IMR-90 (cell line): ENCODE measurements around the gene OPN1SW. TPM values are rescaled to one million over a fixed set of nuclear protein-coding genes. Genes with fewer than 3 reads are reported as not detected.

ENCODE experiments used
- ATAC-seq: fragments of 200-7000 bp; cut with Tn5 transposase; 2 replicates; pipeline ENCODE4 v1.9.1; 2020; ENCODE audit warnings: low read depth, mild to moderate bottlenecking, moderate library complexity
- BruUV-seq: library from RNA; stranded (reverse); fragments of 400-500 nt; replicated peaks from 2 replicates; lab custom pipeline; 2021; lab: Mats Ljungman, UMichigan
- CTCF ChIA-PET: fragments of 300-600 bp; formaldehyde crosslinking; extraction: SDS; loops from one replicate; lab custom pipeline; 2021; ENCODE audit warnings: antibody characterized with exemption; lab: Yijun Ruan, JAX
- POLR2A ChIA-PET: fragments of 300-600 bp; sonication (Branson Sonifier 250); formaldehyde crosslinking; loops from one replicate; lab custom pipeline; 2022; ENCODE audit warnings: antibody characterized with exemption; ENCODE audit not compliant: unreplicated experiment; lab: Charles Lee
- DNase-seq: peaks from one replicate; pipeline ENCODE4 v3.0.0; 2013
- H2AFZ ChIP-seq: replicated peaks from 2 replicates; pipeline ENCODE3; 2013; ENCODE audit warnings: low read length, mild to moderate bottlenecking; ENCODE audit not compliant: poor library complexity
- H2AK5ac ChIP-seq: 2 replicates; pipeline ENCODE4 v1.6.1; 2013; ENCODE audit warnings: low read depth, low read length, inconsistent platforms
- H2AK9ac ChIP-seq: replicated peaks from 2 replicates; pipeline ENCODE3; 2013; ENCODE audit warnings: mild to moderate bottlenecking, low read depth, low read length, moderate library complexity; ENCODE audit not compliant: poor library complexity
- H2BK120ac ChIP-seq: 2 replicates; pipeline ENCODE4 v1.6.1; 2013; ENCODE audit warnings: low read depth, low read length, inconsistent platforms
- H2BK15ac ChIP-seq: 3 replicates; pipeline ENCODE4 v1.6.1; 2013; ENCODE audit warnings: low read depth, low read length, inconsistent platforms
- H2BK20ac ChIP-seq: 2 replicates; pipeline ENCODE4 v1.6.1; 2013; ENCODE audit warnings: low read depth, mild to moderate bottlenecking, inconsistent platforms, low read length, moderate library complexity
- H2BK5ac ChIP-seq: 2 replicates; pipeline ENCODE4 v1.6.1; 2013; ENCODE audit warnings: mild to moderate bottlenecking, low read depth, low read length, inconsistent platforms; ENCODE audit not compliant: poor library complexity, severe bottlenecking
- H3K14ac ChIP-seq: replicated peaks from 2 replicates; pipeline ENCODE4 v1.6.1; 2013; ENCODE audit warnings: low read depth, low read length, inconsistent platforms
- H3K18ac ChIP-seq: 2 replicates; pipeline ENCODE4 v1.6.1; 2013; ENCODE audit warnings: low read depth, low read length, control low read depth
- H3K23ac ChIP-seq: 2 replicates; pipeline ENCODE4 v1.6.1; 2013; ENCODE audit warnings: low read depth, low read length, inconsistent platforms
- H3K27ac ChIP-seq: 2 replicates; pipeline ENCODE4 v1.5.1; 2013; ENCODE audit warnings: mild to moderate bottlenecking, control low read depth, low read length; ENCODE audit not compliant: insufficient read depth
- H3K27me3 ChIP-seq: 2 replicates; pipeline ENCODE4 v1.6.1; 2013; ENCODE audit warnings: low read length; ENCODE audit not compliant: control insufficient read depth, insufficient read depth
- H3K36me3 ChIP-seq: 2 replicates; pipeline ENCODE4 v1.6.1; 2013; ENCODE audit warnings: low read length, mixed read lengths; ENCODE audit not compliant: control insufficient read depth, insufficient read depth
- H3K4ac ChIP-seq: 2 replicates; pipeline ENCODE4 v1.6.1; 2013; ENCODE audit warnings: low read depth, low read length, inconsistent platforms
- H3K4me1 ChIP-seq: 2 replicates; pipeline ENCODE4 v1.6.1; 2013; ENCODE audit warnings: low read length, mixed read lengths; ENCODE audit not compliant: control insufficient read depth, insufficient read depth
- H3K4me2 ChIP-seq: 2 replicates; pipeline ENCODE4 v1.6.1; 2013; ENCODE audit warnings: low read depth, mild to moderate bottlenecking, control low read depth, low read length, moderate library complexity
- H3K4me3 ChIP-seq: 2 replicates; pipeline ENCODE4 v1.5.1; 2013; ENCODE audit warnings: low read depth, mild to moderate bottlenecking, control low read depth, low read length, moderate library complexity; ENCODE audit not compliant: insufficient read depth
- H3K56ac ChIP-seq: 2 replicates; pipeline ENCODE4 v1.6.1; 2013; ENCODE audit warnings: low read length, inconsistent platforms; ENCODE audit not compliant: insufficient read depth; ENCODE audit errors: extremely low read depth
- H3K79me1 ChIP-seq, 2 experiments: 2 replicates each; pipeline ENCODE4 v1.6.1; 2013; ENCODE audit warnings: low read length in 2 of 2, inconsistent platforms in 1 of 2, low read depth in 1 of 2
- H3K9ac ChIP-seq: 2 replicates; pipeline ENCODE4 v1.6.1; 2013; ENCODE audit warnings: low read depth, low read length, control low read depth
- H3K9me1 ChIP-seq: 2 replicates; pipeline ENCODE4 v1.6.1; 2013; ENCODE audit warnings: low read length, inconsistent platforms; ENCODE audit not compliant: insufficient read depth
- H3K9me3 ChIP-seq: 2 replicates; pipeline ENCODE4 v1.6.1; 2013; ENCODE audit warnings: low read length; ENCODE audit not compliant: control insufficient read depth, insufficient read depth
- H4K20me1 ChIP-seq: 2 replicates; pipeline ENCODE4 v1.6.1; 2013; ENCODE audit warnings: low read length, inconsistent platforms; ENCODE audit not compliant: insufficient read depth
- H4K5ac ChIP-seq: 2 replicates; pipeline ENCODE4 v1.6.1; 2013; ENCODE audit warnings: mild to moderate bottlenecking, low read depth, low read length, control low read depth
- H4K8ac ChIP-seq, 2 experiments: 2 replicates each; pipeline ENCODE4 v1.6.1; 2013; ENCODE audit warnings: low read depth in 2 of 2, low read length in 2 of 2, control low read depth in 1 of 2, inconsistent platforms in 1 of 2
- H4K91ac ChIP-seq: 2 replicates; pipeline ENCODE4 v1.6.1; 2013; ENCODE audit warnings: low read depth, low read length, inconsistent platforms; ENCODE audit not compliant: insufficient read depth
- CEBPB ChIP-seq: IDR thresholded peaks from 2 replicates; pipeline ENCODE4 v1.6.1; 2012; ENCODE audit warnings: low read depth, low read length, improper control_type of control experiment
- FOS ChIP-seq: fragments of 150-350 bp; IDR thresholded peaks from 2 replicates; pipeline ENCODE4 v1.6.1; 2016; ENCODE audit warnings: low read depth, low read length
- RFX5 ChIP-seq: IDR thresholded peaks from 2 replicates; pipeline ENCODE4 v1.8.0; 2012; ENCODE audit warnings: low read depth, mild to moderate bottlenecking, low read length, moderate library complexity
- WGBS, 2 experiments: methylation state at CpG; one replicate each; pipeline versions ENCODE4 v1.1.5 to v1.1.7; 2013; ENCODE audit warnings: missing lambda C conversion rate in 2 of 2; ENCODE audit not compliant: insufficient read length in 1 of 2; ENCODE audit errors: extremely low coverage in 2 of 2; 5-methylcytosine and 5-hydroxymethylcytosine counted together
- dilution Hi-C: fragments of 300-500 bp; cut with HindIII; formaldehyde crosslinking; loops from one replicate; pipeline ENCODE4 v1.14.3; 2018; ENCODE audit warnings: low sequenced_read_pairs; ENCODE audit not compliant: unreplicated experiment
- in situ Hi-C: fragments of 300-500 bp; cut with MboI; formaldehyde crosslinking; loops from 3 replicates; pipeline ENCODE4 v1.14.3; 2019; ENCODE audit warnings: low sequenced_read_pairs, inconsistent platforms, mixed read lengths
- intact Hi-C: fragments of 100-400 bp; cut with micrococcal nuclease; formaldehyde crosslinking; loops from 2 replicates; pipeline ENCODE4 v1.10.0; 2022
- polyA plus RNA-seq, 3 experiments: library from polyadenylated mRNA; depleted of rRNA; stranded (reverse); fragments of >200 nt; gene quantifications; 2 replicates each; pipeline ENCODE4 v1.2.3, GENCODE V29; 2012; ENCODE audit warnings: low replicate concordance in 1 of 3
- total RNA-seq: library from RNA; depleted of rRNA; stranded (reverse); fragments of >200 nt; gene quantifications from 2 replicates; pipeline ENCODE4 v1.2.3, GENCODE V29; 2012

The OPN1SW gene
- total and polyA plus RNA-seq, 2 of the 4 experiments (the other 2 are of a cell fraction): not detected

DNA sequence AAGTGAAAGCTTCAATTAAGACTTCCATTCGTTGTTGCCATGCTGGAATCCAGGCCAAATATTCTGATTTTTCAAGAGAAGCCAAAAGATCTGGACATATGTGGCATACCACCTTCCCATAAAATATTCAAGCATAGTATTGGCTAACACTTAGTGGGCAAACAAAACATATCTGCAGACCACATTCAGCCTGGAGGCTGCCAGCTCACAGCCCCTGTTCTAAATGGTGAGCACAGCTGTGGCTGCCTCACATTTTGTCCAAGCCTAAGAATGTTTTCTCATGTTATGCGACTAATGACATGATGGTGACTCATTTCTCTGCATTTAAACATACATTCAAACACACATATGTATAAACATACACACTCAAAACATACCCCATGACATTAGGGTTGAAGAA is 47.0 kb downstream of the OPN1SW start:
- Histone ChIP-seq H2AK5ac (no peak overlapping the region), H3K36me3 (no peaks in the 10 kb centered on the region), H3K4me1 (no peaks in the 10 kb centered on the region; the same call in 1 of the 2 replicates), H3K27ac (no peak overlapping the region), H2BK20ac (no peak overlapping the region), H3K4me3 (peak overlapping the region; percentile 15; the same call in 1 of the 2 replicates), H3K9me1 (no peaks in the 10 kb centered on the region), H3K14ac (no peak overlapping the region), H3K4ac (no peak overlapping the region), H3K9ac (no peak overlapping the region), H3K56ac (no peak overlapping the region), H3K9me3 (no peaks in the 10 kb centered on the region), H2BK120ac (no peak overlapping the region), H3K23ac (no peak overlapping the region), H4K5ac (no peak overlapping the region), H2BK15ac (no peak overlapping the region), H4K8ac (no peak overlapping the region), H3K27me3 (peaks cover 27% of the 10 kb centered on the region), H4K91ac (no peak overlapping the region), H3K4me2 (peak overlapping the region; percentile 66), H2AK9ac (no peak overlapping the region), H2BK5ac (no peak overlapping the region), H4K20me1 (no peaks in the 10 kb centered on the region; the same call in 1 of the 2 replicates), H3K79me1 (no peaks in the 10 kb centered on the region), H3K18ac (no peak overlapping the region), H2AFZ (no peak overlapping the region)
- no CpG with 5 or more reads among the region's 2 CpGs for WGBS, 2 experiments
- DNase-seq (peak; percentile 72), ATAC-seq (peak; percentile 85)
- POLR2A ChIA-PET: interaction anchor here (1.0 kb wide), 1 partner anchor 10 kb away, joined by 3 read pairs; no protein-coding TSS in a partner anchor
- intact Hi-C loops (no loop called here), dilution Hi-C loops (no loop called here), in situ Hi-C loops (no loop called here)
- CTCF ChIA-PET: interaction anchor here (1.0 kb wide), 1 partner anchor 9 kb away, joined by 3 read pairs; no protein-coding TSS in a partner anchor
- no TSS peak for BruUV-seq
- TF ChIP-seq RFX5: no peak
- 0 out of 2 replicates have a peak, but pooled peaks have one; percentile 8 for TF ChIP-seq FOS
- TF ChIP-seq CEBPB: peak; percentile 37
